Thoracic aorta endothelial cell (primary cell): ENCODE data around the gene USP6. TPM values are rescaled to one million over a fixed set of nuclear protein-coding genes. Genes with fewer than 3 reads are reported as not detected.

Source experiments
- small RNA-seq: library from RNA; depleted of rRNA; stranded (forward); fragments of <200 nt; gene quantifications from one replicate; pipeline ENCODE3, GENCODE V24; 2012
- total RNA-seq: library from RNA; depleted of rRNA; stranded (reverse); fragments of >200 nt; gene quantifications from 2 replicates; pipeline ENCODE4 v1.2.3, GENCODE V29; 2012

The USP6 gene
- total RNA-seq = under 0.01 TPM in 1 of 2 replicates, not detected in the other

DNA sequence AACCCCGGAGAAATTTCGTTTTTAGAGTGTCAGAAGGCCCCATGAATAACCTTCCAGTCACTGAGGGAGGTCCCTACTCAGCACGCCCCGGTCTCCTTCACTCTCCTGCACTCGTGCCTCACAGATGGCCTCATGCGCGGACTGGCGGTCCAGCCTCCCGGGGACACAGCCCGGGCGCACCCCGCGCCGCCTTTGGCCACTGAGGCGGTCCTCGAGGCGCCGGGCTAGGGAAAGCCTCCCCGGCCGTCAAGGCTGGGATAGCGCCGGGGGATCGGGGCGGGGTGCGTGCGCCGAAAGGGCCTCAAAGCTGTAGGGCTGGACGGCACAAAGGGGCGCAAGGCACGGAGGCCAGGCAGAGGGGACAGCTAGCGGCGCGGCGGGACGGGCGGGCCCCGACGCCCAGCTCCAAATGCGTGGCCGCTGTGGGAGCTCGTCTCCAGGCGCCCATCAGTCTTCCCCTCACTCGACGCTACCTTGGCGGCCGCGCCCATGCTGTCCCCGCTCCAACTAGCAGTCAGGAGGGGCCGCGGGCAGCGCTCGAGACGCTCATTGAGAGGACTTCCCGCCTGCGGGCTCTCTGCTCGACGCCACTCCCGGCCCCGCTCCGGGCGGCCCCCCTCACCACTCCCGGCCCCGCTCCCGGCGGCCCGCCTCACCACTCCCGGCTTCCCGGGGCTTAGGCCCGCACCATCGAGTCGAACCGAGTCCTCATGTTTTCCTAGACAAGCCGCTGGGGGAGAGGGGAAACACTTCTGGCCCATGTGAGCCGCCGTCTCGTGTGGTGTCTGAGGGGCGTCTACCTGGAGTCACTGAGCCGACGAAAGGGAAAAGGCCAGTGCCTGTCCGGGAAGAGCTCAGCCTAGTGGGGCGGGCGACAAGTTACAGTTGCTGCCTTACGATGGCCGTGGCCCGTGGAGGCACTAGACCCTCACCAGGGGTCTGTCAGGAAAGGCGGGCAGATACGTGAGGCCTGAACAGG is at the start of gene USP6:
USP6 (plus strand) TSS at position 360 of the 979 bp plus-strand sequence. CDS start 14,336 bp downstream, outside the sequence.

DNA sequence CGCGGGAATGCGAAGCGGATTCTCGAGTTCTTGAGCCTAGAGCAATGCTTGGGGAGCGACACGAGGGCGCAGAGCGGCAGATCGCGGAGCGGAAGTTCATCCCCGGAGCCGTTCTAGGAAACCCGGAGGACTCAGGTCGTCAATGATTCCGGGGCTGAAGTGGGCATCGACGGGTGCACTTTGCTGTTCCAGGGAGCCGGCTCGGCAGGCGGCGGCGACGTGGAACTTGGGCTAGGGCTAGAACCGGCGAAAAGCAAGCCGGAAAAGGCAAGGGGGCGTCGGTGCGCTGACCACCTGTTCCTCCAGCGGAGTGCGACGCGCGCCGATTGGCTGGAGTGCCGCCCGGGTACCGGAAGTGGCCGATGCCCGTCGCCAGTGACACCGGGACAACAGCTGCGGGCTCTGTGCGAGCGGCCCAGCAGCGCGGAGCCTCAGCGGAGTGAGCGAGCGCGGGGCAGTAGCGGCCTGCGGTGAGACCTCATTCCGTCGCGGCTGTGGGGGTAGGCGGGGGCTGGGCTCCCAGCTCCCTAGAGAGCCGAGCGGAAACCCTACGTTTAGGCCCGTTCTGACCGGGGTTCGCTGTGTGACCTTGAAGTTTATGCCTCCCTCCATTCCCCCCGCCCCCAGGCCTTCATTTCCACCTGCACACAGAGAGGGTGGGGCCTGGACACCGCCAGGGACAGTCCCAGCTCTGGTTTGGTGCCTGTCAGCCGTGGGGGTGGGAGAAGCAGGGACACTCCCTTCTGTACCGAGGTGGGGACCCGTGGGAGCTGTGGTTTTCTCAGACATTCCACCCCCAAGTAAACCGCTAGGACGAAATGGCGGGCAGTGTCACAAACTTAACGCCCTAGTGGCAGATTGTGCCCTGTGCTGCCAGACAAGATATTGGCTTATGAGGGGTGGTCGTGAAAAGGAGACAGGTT is 37.5 kb upstream of the USP6 start, which contains the start of gene ZFP3:
ZFP3 (plus strand) TSS at position 362 of the 923 bp plus-strand sequence. CDS start 13,038 bp downstream, outside the sequence.

DNA sequence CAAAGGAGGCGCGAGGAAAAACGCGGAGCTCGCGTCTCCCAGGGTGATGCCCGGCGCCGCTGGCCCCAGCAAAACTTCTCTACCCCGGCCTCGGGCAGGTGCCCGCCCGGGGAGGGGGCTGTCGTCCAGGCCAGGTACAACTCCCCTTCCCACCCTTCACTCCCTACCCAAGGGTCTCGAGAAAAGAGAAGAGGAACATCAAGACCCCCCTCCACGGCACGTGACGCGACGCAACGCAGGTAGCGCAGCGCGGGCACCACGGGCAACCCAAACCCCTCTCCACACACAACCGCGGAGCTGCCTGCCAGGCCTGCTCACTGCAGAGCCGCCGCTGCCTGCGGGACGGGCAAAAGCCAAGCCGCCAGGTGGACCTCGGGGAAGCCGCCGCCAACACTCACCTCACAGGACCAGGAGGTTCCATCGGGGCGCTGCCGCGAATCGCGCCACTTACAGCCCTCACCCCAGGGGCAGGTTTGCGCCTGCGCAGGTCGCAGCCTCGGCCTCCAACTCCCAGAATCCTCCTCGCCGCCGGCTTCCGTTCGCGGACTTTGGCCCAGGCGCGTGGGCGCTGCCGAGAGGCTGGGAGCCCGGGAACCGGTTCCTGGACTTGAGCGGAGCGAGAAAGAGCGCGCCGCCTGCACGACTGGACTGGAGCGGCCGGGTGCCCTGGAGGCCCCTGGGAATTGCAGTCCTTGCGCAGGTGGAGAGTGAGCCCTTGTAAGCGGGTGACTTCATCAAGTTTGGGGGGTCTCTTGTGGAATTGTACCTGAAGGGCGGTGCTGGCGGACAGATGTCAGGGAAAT is 4.2 kb upstream of the USP6 start, which contains the start of gene ZNF232:
ZNF232 (minus strand) TSS at position 477 of the 803 bp plus-strand sequence; CDS start at position 421, 56 bp downstream.

DNA sequence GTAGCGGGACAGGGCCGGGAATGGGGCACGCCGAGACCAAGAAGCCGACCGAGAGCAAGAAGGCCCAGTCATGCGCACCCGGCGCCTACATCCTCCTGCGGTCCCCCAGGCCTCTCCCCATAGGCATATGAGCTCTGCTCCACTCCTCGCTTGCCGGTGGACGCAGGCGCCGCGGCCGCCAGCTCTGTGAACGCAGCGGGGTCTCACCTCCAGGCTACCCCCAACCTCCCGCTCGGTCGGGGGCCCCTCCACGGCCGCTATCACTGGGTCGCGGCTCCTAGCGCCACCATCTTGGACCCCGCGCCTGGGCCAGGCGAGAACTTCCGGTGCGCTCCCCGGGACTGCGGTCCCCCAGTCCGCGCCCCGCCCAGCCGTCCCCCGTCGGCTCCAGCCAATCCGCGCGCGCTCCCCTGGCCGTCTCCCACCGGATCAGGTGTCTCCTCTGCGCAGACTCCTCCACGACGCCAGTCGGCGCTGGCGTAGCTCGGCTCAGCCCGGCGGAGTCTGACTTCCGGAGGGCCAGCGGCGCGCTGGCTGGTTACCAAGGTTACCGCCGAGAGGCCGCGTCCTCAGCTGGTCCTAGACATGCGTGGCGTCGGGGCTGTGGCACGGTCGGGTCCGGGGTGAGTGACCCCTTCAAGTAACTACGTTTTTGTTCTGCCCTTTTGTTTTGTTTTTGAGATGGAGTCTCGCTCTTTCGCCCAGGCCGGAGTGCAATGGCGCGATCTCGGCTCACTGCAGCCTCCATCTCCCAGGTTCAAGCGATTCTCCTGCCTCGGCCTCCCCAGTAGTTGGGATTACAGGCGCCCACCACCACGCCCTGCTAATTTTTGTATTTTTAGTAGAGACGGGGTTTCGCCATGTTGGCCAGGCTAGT is 75.9 kb downstream of the USP6 start, which contains the start of gene ZNF594:
ZNF594 (minus strand) TSS at position 328 of the 877 bp plus-strand sequence. CDS start 7,612 bp downstream, outside the sequence.

Small RNA genes lying within 50 kb of the gene (small RNA-seq; reads per million reads assigned to genes)
- not detected for gene AC012146.4

Other genes with a start within 250 kb of the USP6 start
- gene C17orf107, start 216.5 kb upstream of the USP6 start, total RNA-seq = 0.50 and 0.80 TPM in 2 replicates
- gene CHRNE, start 212.9 kb upstream of the USP6 start, total RNA-seq = 0.13 and 0.43 TPM in 2 replicates
- gene GP1BA, start 183.8 kb upstream of the USP6 start, total RNA-seq = not detected in 2 replicates
- 43.7 and 45.5 TPM in 2 replicates for gene SLC25A11, start 176.0 kb upstream of the USP6 start, total RNA-seq
- 25.3 and 26.6 TPM in 2 replicates for gene RNF167, start 175.8 kb upstream of the USP6 start, total RNA-seq
- 587 and 743 TPM in 2 replicates for gene PFN1, start 167.5 kb upstream of the USP6 start, total RNA-seq
- gene ENO3, start 164.9 kb upstream of the USP6 start, total RNA-seq = 1.6 and 2.4 TPM in 2 replicates
- 33.9 and 43.0 TPM in 2 replicates for gene SPAG7, start 148.2 kb upstream of the USP6 start, total RNA-seq
- 14.4 and 18.5 TPM in 2 replicates for gene CAMTA2, start 128.4 kb upstream of the USP6 start, total RNA-seq
- gene INCA1, start 118.5 kb upstream of the USP6 start, total RNA-seq = 0.22 and 0.27 TPM in 2 replicates
- gene KIF1C, start 118.1 kb upstream of the USP6 start, total RNA-seq = 86.4 and 132 TPM in 2 replicates
- gene SLC52A1, start 80.6 kb upstream of the USP6 start, total RNA-seq = 0.07 TPM in 1 of 2 replicates, not detected in the other
- 1.7 and 2.4 TPM in 2 replicates for gene ZFP3, start 37.6 kb upstream of the USP6 start, total RNA-seq
- gene ZNF232, start 4.2 kb upstream of the USP6 start, total RNA-seq = 6.7 and 7.7 TPM in 2 replicates
- gene ZNF594, start 75.8 kb downstream of the USP6 start, total RNA-seq = 5.2 and 6.7 TPM in 2 replicates
- gene SCIMP, start 118.8 kb downstream of the USP6 start, total RNA-seq = not detected in 2 replicates
- gene RABEP1, start 166.3 kb downstream of the USP6 start, total RNA-seq = 59.4 and 66.9 TPM in 2 replicates